ENCODE results near the gene RILPL1.
"Not testable (repeated sequence)": the region's sequence is repeated elsewhere in the genome, so short reads cannot be mapped to it uniquely, and the experiment has no call there.

RILPL1 gene, protein sequence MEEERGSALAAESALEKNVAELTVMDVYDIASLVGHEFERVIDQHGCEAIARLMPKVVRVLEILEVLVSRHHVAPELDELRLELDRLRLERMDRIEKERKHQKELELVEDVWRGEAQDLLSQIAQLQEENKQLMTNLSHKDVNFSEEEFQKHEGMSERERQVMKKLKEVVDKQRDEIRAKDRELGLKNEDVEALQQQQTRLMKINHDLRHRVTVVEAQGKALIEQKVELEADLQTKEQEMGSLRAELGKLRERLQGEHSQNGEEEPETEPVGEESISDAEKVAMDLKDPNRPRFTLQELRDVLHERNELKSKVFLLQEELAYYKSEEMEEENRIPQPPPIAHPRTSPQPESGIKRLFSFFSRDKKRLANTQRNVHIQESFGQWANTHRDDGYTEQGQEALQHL

GRCh38 chr12:123533672-123534643, at the start of gene RILPL1:
Gene RILPL1 (minus strand): TSS chr12:123533719. CDS start chr12:123533482, 237 bp downstream.
- DNase-seq (ENCODE audit: low spot score), result peak; percentile 56

- no peak for DNase-seq (ENCODE audit: low spot score)
These were observed 47.3 kb upstream of the RILPL1 start for GRCh38 chr12:123580772-123581171.

DNA sequence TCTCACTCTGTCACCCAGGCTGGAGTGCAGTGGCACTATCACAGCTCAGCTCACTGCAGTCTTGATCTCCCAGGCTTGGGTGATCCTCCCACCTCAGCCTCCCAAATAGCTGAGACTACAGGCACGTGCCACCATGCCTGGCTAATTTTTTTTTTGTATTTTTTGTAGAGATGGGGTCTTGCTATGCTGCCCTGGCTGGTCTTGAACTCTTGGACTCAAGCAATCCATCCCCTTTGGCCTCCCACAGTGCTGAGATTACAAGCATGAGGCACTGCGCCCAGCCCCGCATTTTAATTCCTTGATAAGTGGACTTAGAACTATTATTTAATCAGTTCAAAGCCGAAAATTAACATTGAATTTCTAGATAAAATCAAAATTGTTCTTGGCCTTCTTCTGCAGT, 45.3 kb upstream of the RILPL1 start:
- not testable (repeated sequence) for DNase-seq (ENCODE audit: low spot score)

GRCh38 chr12:123578243-123578642, 44.7 kb upstream of the RILPL1 start:
- DNase-seq (ENCODE audit: low spot score), result no peak

- DNase-seq (ENCODE audit: low spot score), result no peak
These were observed 43.1 kb upstream of the RILPL1 start for GRCh38 chr12:123576611-123577010.

- DNase-seq (ENCODE audit: low spot score), result no peak
These were observed 40.4 kb upstream of the RILPL1 start for GRCh38 chr12:123573870-123574269.

DNA sequence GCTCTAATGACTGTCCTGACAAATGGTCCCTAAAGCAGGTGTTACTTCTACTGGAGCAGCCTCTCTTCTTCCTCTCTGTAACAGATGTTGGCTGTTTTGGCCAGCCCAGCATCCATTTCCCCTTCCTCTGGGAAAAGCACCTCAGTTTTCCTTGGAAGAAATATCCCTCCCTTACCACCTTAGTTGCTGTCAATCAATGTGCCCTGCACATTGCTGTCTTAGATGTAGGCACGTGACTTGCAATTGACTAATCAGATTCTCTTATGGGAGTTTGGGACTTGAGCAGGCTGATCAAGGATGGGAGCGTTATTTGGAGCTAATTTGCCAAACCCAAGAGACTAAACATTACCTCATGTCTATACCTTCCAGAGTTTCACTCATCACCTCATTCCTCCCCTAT, 38.9 kb upstream of the RILPL1 start:
- DNase-seq (ENCODE audit: low spot score), result no peak

DNA sequence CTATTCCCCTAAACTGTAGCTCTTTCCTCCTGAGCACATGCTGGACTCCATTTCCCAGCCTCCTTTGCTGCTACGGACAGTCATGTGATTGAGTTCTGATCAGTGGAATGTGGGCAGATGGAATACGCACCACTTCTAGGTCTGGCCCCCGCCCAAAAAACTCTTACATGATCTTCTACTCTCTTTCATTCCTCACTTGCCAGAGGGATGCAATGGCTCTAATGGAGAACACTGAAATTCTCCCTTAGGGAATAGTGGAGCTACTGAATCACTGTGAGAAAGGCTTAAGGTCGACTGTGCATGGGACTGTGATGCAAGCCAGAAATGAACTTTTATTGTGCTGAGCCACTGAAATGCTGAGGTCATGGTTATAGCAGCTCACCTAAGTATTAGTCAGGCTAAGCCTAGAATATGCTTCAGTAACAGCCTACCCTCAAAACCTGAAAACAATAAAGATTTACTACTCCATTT, 37.9 kb upstream of the RILPL1 start:
- peak; percentile 18 for DNase-seq (ENCODE audit: low spot score)

- no peak for DNase-seq (ENCODE audit: low spot score)
These were observed 25.9 kb upstream of the RILPL1 start for GRCh38 chr12:123559468-123559867.

DNA sequence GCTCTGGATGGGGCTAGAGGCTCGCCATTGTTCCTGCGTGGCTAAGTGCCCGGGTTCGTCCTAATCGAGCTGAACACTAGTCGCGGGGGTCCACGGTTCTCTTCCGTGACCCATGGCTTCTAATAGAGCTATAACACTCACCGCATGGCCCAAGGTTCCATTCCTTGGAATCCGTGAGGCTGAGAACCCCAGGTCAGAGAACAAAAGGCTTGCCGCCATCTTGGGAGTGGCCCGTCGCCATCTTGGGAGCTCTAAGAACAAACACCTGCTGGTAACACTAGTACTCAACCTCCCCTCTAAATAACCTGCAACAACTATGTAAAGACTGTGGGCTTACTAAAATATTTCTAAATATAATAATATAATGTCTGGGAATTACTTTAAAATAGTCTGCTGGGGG, 25.0 kb upstream of the RILPL1 start:
- DNase-seq (ENCODE audit: low spot score), result not testable (repeated sequence)

GRCh38 chr12:123554843-123555242, 21.3 kb upstream of the RILPL1 start:
- DNase-seq (ENCODE audit: low spot score), result not testable (repeated sequence)

GRCh38 chr12:123554136-123554535, 20.6 kb upstream of the RILPL1 start:
- not testable (repeated sequence) for DNase-seq (ENCODE audit: low spot score)

- DNase-seq (ENCODE audit: low spot score), result no peak
These were observed 17.2 kb upstream of the RILPL1 start for GRCh38 chr12:123550700-123551099.

GRCh38 chr12:123548107-123548506, 14.6 kb upstream of the RILPL1 start:
- no peak for DNase-seq (ENCODE audit: low spot score)

GRCh38 chr12:123546281-123546680, 12.8 kb upstream of the RILPL1 start:
- DNase-seq (ENCODE audit: low spot score), result peak; percentile 17

- DNase-seq (ENCODE audit: low spot score), result no peak
These were observed 10.0 kb upstream of the RILPL1 start for GRCh38 chr12:123543541-123543940.

GRCh38 chr12:123540899-123541662, 7.6 kb upstream of the RILPL1 start:
- no peak for DNase-seq (ENCODE audit: low spot score)

- DNase-seq (ENCODE audit: low spot score), result not testable (repeated sequence)
These were observed 2.4 kb upstream of the RILPL1 start for GRCh38 chr12:123535952-123536351.

- DNase-seq (ENCODE audit: low spot score), result peak; percentile 48
These were observed 490 bp downstream of the RILPL1 start for GRCh38 chr12:123532808-123533649.

DNA sequence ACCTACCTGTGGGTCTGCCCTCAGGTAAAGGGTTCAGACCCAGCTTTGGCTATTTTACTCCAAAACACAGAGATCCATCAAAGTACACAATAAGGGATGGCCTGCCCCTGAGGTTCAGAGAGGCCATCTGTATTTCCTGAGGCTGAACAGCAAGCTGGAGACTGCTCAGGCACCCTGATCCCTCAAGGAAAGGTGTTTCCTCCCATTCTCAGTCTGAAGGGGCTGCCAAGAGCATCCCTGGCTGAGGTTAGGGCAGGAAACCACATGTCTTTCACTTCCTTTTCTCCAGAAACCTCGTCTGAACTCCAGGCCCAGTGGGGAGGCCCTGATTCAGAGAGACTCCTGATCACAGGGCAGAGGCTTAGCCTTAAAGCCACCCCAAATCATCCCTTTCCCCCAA, 1.5 kb downstream of the RILPL1 start:
- DNase-seq (ENCODE audit: low spot score), result peak; percentile 9

DNA sequence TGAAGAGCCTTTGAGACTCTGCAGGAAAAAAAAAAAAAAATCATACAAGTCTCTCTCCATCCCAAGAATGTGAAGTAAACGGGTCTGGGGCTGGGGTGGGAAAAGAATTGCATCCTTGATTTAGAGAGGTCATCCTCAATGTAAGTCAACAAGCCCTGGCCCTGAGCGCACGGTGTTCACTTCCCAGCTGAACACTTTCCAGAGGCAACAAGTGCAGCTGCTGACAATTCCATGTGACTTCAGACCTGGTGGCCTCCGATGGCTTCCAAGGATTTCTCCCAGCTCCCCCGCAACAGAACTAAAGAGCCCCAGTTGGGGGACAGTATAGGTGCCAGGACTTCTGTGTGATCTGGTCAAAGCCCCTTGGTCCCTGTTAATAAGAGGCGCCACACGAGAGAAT, 2.4 kb downstream of the RILPL1 start:
- DNase-seq (ENCODE audit: low spot score), result no peak
